Measurements from ENCODE around the gene ATG12.

- TF ChIP-seq, protein P1, sequence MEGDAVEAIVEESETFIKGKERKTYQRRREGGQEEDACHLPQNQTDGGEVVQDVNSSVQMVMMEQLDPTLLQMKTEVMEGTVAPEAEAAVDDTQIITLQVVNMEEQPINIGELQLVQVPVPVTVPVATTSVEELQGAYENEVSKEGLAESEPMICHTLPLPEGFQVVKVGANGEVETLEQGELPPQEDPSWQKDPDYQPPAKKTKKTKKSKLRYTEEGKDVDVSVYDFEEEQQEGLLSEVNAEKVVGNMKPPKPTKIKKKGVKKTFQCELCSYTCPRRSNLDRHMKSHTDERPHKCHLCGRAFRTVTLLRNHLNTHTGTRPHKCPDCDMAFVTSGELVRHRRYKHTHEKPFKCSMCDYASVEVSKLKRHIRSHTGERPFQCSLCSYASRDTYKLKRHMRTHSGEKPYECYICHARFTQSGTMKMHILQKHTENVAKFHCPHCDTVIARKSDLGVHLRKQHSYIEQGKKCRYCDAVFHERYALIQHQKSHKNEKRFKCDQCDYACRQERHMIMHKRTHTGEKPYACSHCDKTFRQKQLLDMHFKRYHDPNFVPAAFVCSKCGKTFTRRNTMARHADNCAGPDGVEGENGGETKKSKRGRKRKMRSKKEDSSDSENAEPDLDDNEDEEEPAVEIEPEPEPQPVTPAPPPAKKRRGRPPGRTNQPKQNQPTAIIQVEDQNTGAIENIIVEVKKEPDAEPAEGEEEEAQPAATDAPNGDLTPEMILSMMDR (IDR thresholded peaks at IDR 0.05), result peak in 1 of 3 donors; percentile 8
- no peak for TF ChIP-seq POLR2A (IDR thresholded peaks at IDR 0.05)
- no peak for TF ChIP-seq EP300 (IDR thresholded peaks at IDR 0.05)
Measured at GRCh38 chr5:115815693-115816225, 25.6 kb downstream of the ATG12 start.
